Muscle layer of colon (tissue), 2 donors: ENCODE results near the gene FKBP1A.

Source experiments
- H3K27ac ChIP-seq: one replicate; pipeline ENCODE4 v1.7.0; 2013; ENCODE audit warnings: low read depth, mild to moderate bottlenecking, low read length, moderate library complexity
- H3K27me3 ChIP-seq, 2 donors: one replicate each; pipeline ENCODE4 v1.7.0; 2013; ENCODE audit warnings: low read length in 2 of 2, mild to moderate bottlenecking in 2 of 2; ENCODE audit not compliant: insufficient read depth in 2 of 2, control insufficient read depth in 1 of 2
- H3K36me3 ChIP-seq: one replicate; pipeline ENCODE4 v1.7.0; 2013; ENCODE audit warnings: mild to moderate bottlenecking, low read length; ENCODE audit not compliant: insufficient read depth
- H3K4me1 ChIP-seq: one replicate; pipeline ENCODE4 v1.7.0; 2013; ENCODE audit warnings: mild to moderate bottlenecking, low read length; ENCODE audit not compliant: insufficient read depth
- H3K4me3 ChIP-seq, 2 donors: one replicate each; pipeline ENCODE4 v1.7.0; 2013; ENCODE audit warnings: low read length in 2 of 2, low read depth in 1 of 2, mild to moderate bottlenecking in 1 of 2, moderate library complexity in 1 of 2
- H3K9ac ChIP-seq: one replicate; pipeline ENCODE4 v1.7.0; 2013; ENCODE audit warnings: low read length
- H3K9me3 ChIP-seq: one replicate; pipeline ENCODE4 v1.7.0; 2013; ENCODE audit warnings: mild to moderate bottlenecking, low read length
- donor health status: abdominal sarcoma.
- donor health status: Adenocarcinoma of cecum.

Gene FKBP1A

GRCh38 chr20:1320902-1321653, 71.8 kb downstream of the FKBP1A start:
- H3K9ac ChIP-seq: no peak overlapping the region
- no peak overlapping the region for H3K27ac ChIP-seq

DNA sequence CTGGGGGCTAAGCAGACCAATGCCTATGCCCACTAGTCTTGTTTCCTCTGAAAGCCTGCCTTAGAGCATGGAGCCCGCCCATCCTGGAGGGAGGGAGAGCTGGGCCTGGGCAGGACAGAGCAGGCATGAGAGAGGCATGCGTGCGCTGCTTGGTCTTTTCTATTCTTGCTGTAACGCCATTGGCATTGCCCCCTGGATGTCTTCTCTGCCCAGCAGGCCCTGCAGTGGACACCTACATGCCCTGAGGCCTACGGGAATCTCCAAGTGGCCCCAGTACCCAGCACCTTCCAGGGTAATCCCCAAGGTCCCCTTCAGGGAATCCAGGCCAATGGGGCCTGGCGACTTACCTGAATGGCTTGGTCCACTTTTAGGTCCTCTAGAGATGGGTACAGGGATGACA, 72.8 kb downstream of the FKBP1A start:
- H3K36me3 ChIP-seq: no peaks in the 10 kb centered on the region
- no peaks in the 10 kb centered on the region for H3K9me3 ChIP-seq
- peaks cover 8% of the 10 kb centered on the region for H3K4me1 ChIP-seq
- no peak overlapping the region for H3K4me3 ChIP-seq
- no peak overlapping the region for H3K9ac ChIP-seq
- no peaks in the 10 kb centered on the region for H3K27me3 ChIP-seq
- no peak overlapping the region for H3K27ac ChIP-seq

More at GRCh38 chr20:1320902-1321653, 71.8 kb downstream of the FKBP1A start:
- Histone ChIP-seq H3K27me3 (no peaks in the 10 kb centered on the region), H3K36me3 (no peaks in the 10 kb centered on the region), H3K4me1 (peaks cover 11% of the 10 kb centered on the region), H3K4me3 (no peak overlapping the region), H3K9me3 (no peaks in the 10 kb centered on the region)

- H3K4me3 ChIP-seq: no peak overlapping the region
- H3K27me3 ChIP-seq: no peaks in the 10 kb centered on the region
- no peaks in the 10 kb centered on the region for H3K36me3 ChIP-seq
- H3K9ac ChIP-seq: no peak overlapping the region
- peaks cover 3% of the 10 kb centered on the region for H3K4me1 ChIP-seq
- H3K9me3 ChIP-seq: no peaks in the 10 kb centered on the region
- no peak overlapping the region for H3K27ac ChIP-seq
These were observed 73.4 kb downstream of the FKBP1A start for GRCh38 chr20:1319462-1319861.

- Histone ChIP-seq H3K9ac (no peak overlapping the region), H3K27ac (no peak overlapping the region), H3K9me3 (no peaks in the 10 kb centered on the region), H3K36me3 (no peaks in the 10 kb centered on the region), H3K27me3 (no peaks in the 10 kb centered on the region), H3K4me3 (no peak overlapping the region), H3K4me1 (no peaks in the 10 kb centered on the region)
These were observed 73.8 kb downstream of the FKBP1A start for GRCh38 chr20:1319051-1319450.
